22Rv1 (cell line): ENCODE measurements around the gene MACC1.

Experiments used
- CTCF ChIP-seq: fragments of 450-650 bp; IDR thresholded peaks from 2 replicates; pipeline ENCODE4 v1.5.1; 2017; ENCODE audit warnings: mild to moderate bottlenecking
- ZFX ChIP-seq: fragments of 450-650 bp; IDR thresholded peaks from 2 replicates; pipeline ENCODE4 v1.6.1; 2017; ENCODE audit warnings: antibody characterized with exemption, borderline replicate concordance

DNA sequence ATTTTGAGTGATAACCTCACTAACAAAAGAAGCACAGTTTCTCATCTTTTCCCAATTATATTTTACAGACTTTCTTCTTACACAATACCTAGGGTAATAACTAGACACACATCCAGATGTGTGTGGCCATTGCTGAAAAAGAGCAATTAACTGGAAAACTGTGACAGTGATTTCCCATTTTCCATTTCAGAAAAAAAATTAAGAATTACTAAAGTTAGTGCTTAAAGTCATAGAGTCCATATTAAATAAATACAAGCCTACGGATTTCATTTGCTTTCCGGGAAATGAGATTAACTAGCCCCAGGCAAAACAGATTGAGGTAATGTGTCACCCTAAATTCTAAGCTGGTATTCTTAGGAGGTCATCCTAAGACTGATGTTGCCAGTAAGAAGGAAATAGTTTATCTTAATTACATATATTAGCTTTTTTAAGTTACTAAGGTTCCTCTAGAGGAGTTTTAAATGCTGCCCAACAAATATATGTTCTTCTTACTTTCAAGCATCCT, 10.2 kb upstream of the MACC1 start:
- TF ChIP-seq CTCF (no peak), ZFX (no peak)
